BLaER1 treated with 17β-estradiol and CSF1 and Interleukin-3, amounts not matched to agents 10 nM and 100 nM (cell line): ENCODE measurements around the gene BARHL1.

Source experiments
- H3K27ac ChIP-seq, 11 experiments: shearing (Covaris generic); formaldehyde crosslinking; 2 replicates each; pipeline ENCODE4 v1.8.1; 2022
- H3K27me3 ChIP-seq, 11 experiments: shearing (Covaris generic); formaldehyde crosslinking; 2 replicates each; pipeline ENCODE4 v1.8.1; 2022
- H3K36me3 ChIP-seq, 11 experiments: shearing (Covaris generic); formaldehyde crosslinking; 2 replicates each; pipeline ENCODE4 v1.8.1; 2022
- H3K4me1 ChIP-seq, 10 experiments: shearing (Covaris generic); formaldehyde crosslinking; 2 replicates each; pipeline ENCODE4 v1.8.1; 2022
- H3K4me2 ChIP-seq, 11 experiments: shearing (Covaris generic); formaldehyde crosslinking; 2 replicates each; pipeline ENCODE4 v1.8.1; 2022
- H3K4me3 ChIP-seq, 10 experiments: shearing (Covaris generic); formaldehyde crosslinking; 2 replicates each; pipeline ENCODE4 v1.8.1; 2022
- H3K9ac ChIP-seq, 11 experiments: shearing (Covaris generic); formaldehyde crosslinking; 2 replicates each; pipeline ENCODE4 v1.8.1; 2022
- H3K9me3 ChIP-seq, 11 experiments: shearing (Covaris generic); formaldehyde crosslinking; replicated peaks in 1 of 11; 2 replicates each; pipeline ENCODE4 v1.8.1; 2022
- H4K20me1 ChIP-seq, 11 experiments: shearing (Covaris generic); formaldehyde crosslinking; 2 replicates each; pipeline ENCODE4 v1.8.1; 2022
- Cebpa-rat ChIP-seq, 11 experiments: shearing (Covaris generic); IDR thresholded peaks; 2 replicates each; pipeline ENCODE4 v1.8.1; 2022

Gene BARHL1

GRCh38 chr9:132582276-132582785 is at the start of gene BARHL1:
TSS of gene BARHL1 (plus strand) at chr9:132582606. CDS start at chr9:132582798, 192 bp downstream.
- Histone ChIP-seq H3K4me1 (peaks cover 5 to 15% (median 8%) of the 10 kb centered on the region in 10 experiments; a peak in 15 of 20 replicates), H3K4me2 (peak within 1 kb of the TSS; percentile 76 to 94 (median 83)), H3K9me3 (peaks cover 0 to 13% (median 0%) of the 10 kb centered on the region in 11 experiments; a peak in 3 of 22 replicates), H3K27me3 (peaks cover 100% of the 10 kb centered on the region in 11 experiments), H3K27ac (no peak within 1 kb of the TSS), H3K4me3 (peak within 1 kb of the TSS; percentile 43 to 66 (median 52)), H3K36me3 (no peaks in the 10 kb centered on the region), H3K9ac (no peak within 1 kb of the TSS), H4K20me1 (peaks cover 0 to 97% (median 89%) of the 10 kb centered on the region in 11 experiments; a peak in 19 of 22 replicates)
- TF ChIP-seq Cebpa-rat (IDR thresholded peaks at IDR 0.05), result no peak

GRCh38 chr9:132534832-132535231 is 47.6 kb upstream of the BARHL1 start:
- no peak overlapping the region for H3K27ac ChIP-seq
- no peak for TF ChIP-seq Cebpa-rat (IDR thresholded peaks at IDR 0.05)
- peaks cover 16 to 35% (median 26%) of the 10 kb centered on the region in 11 experiments for H3K9me3 ChIP-seq
- no peak overlapping the region for H3K4me3 ChIP-seq
- H3K27me3 ChIP-seq, result no peaks in the 10 kb centered on the region
- H3K36me3 ChIP-seq, result 0 out of 22 replicates have a peak, but pooled peaks cover 0 to 4% (median 0%) of the 10 kb centered on the region in 11 experiments
- peaks cover 0 to 9% (median 3%) of the 10 kb centered on the region in 10 experiments; a peak in 8 of 20 replicates for H3K4me1 ChIP-seq
- no peaks in the 10 kb centered on the region for H4K20me1 ChIP-seq
- no peak overlapping the region for H3K4me2 ChIP-seq
- no peak overlapping the region for H3K9ac ChIP-seq

- no peaks in the 10 kb centered on the region for H3K27me3 ChIP-seq
Observed at GRCh38 chr9:132536124-132536523, 46.3 kb upstream of the BARHL1 start.

GRCh38 chr9:132537352-132537751 is 45.1 kb upstream of the BARHL1 start:
- Histone ChIP-seq H4K20me1 (no peaks in the 10 kb centered on the region), H3K9ac (no peak overlapping the region), H3K27ac (no peak overlapping the region), H3K4me1 (peaks cover 0 to 9% (median 3%) of the 10 kb centered on the region in 10 experiments; a peak in 8 of 20 replicates), H3K9me3 (peaks cover 16 to 35% (median 26%) of the 10 kb centered on the region in 11 experiments), H3K36me3 (0 out of 22 replicates have a peak, but pooled peaks cover 0 to 4% (median 0%) of the 10 kb centered on the region in 11 experiments), H3K27me3 (no peaks in the 10 kb centered on the region), H3K4me2 (no peak overlapping the region), H3K4me3 (no peak overlapping the region)
- no peak for TF ChIP-seq Cebpa-rat (IDR thresholded peaks at IDR 0.05)

More at GRCh38 chr9:132536124-132536523, 46.3 kb upstream of the BARHL1 start:
- Histone ChIP-seq H3K36me3 (0 out of 22 replicates have a peak, but pooled peaks cover 0 to 4% (median 0%) of the 10 kb centered on the region in 11 experiments), H3K9me3 (peaks cover 16 to 35% (median 26%) of the 10 kb centered on the region in 11 experiments), H3K4me1 (peaks cover 0 to 9% (median 3%) of the 10 kb centered on the region in 10 experiments; a peak in 8 of 20 replicates), H3K9ac (no peak overlapping the region), H3K4me2 (peak overlapping the region in 4 of 11 experiments; percentile 25 to 33 (median 32); a peak in 5 of 22 replicates), H4K20me1 (no peaks in the 10 kb centered on the region), H3K27ac (no peak overlapping the region), H3K4me3 (no peak overlapping the region)
- TF ChIP-seq Cebpa-rat (IDR thresholded peaks at IDR 0.05), result no peak

- Histone ChIP-seq H3K27ac (no peak overlapping the region), H3K4me2 (no peak overlapping the region), H3K36me3 (0 out of 22 replicates have a peak, but pooled peaks cover 0 to 4% (median 0%) of the 10 kb centered on the region in 11 experiments), H3K4me1 (peaks cover 0 to 9% (median 3%) of the 10 kb centered on the region in 10 experiments; a peak in 8 of 20 replicates), H3K27me3 (no peaks in the 10 kb centered on the region), H3K4me3 (no peak overlapping the region), H3K9ac (no peak overlapping the region), H3K9me3 (peaks cover 16 to 34% (median 26%) of the 10 kb centered on the region in 11 experiments), H4K20me1 (0 out of 22 replicates have a peak, but pooled peaks cover 0 to 2% (median 0%) of the 10 kb centered on the region in 11 experiments)
- TF ChIP-seq Cebpa-rat (IDR thresholded peaks at IDR 0.05), result no peak
Observed at GRCh38 chr9:132538071-132538470, 44.3 kb upstream of the BARHL1 start.

GRCh38 chr9:132539096-132539495 is 43.3 kb upstream of the BARHL1 start:
- Histone ChIP-seq H3K4me1 (peaks cover 0 to 9% (median 3%) of the 10 kb centered on the region in 10 experiments; a peak in 8 of 20 replicates), H3K27me3 (no peaks in the 10 kb centered on the region), H3K9me3 (peaks cover 14 to 26% (median 17%) of the 10 kb centered on the region in 11 experiments), H3K9ac (no peak overlapping the region), H4K20me1 (peaks cover 0 to 6% (median 0%) of the 10 kb centered on the region in 11 experiments; a peak in 1 of 22 replicates), H3K4me2 (no peak overlapping the region), H3K27ac (no peak overlapping the region), H3K36me3 (0 out of 22 replicates have a peak, but pooled peaks cover 0 to 4% (median 0%) of the 10 kb centered on the region in 11 experiments), H3K4me3 (no peak overlapping the region)
- no peak for TF ChIP-seq Cebpa-rat (IDR thresholded peaks at IDR 0.05)

- H3K27ac ChIP-seq, result no peak overlapping the region
- H4K20me1 ChIP-seq, result peaks cover 0 to 6% (median 0%) of the 10 kb centered on the region in 11 experiments; a peak in 1 of 22 replicates
- no peaks in the 10 kb centered on the region for H3K27me3 ChIP-seq
- peaks cover 0 to 11% (median 2%) of the 10 kb centered on the region in 11 experiments; a peak in 1 of 22 replicates for H3K9me3 ChIP-seq
- TF ChIP-seq Cebpa-rat (IDR thresholded peaks at IDR 0.05), result no peak
- no peak overlapping the region for H3K4me3 ChIP-seq
- H3K36me3 ChIP-seq, result no peaks in the 10 kb centered on the region
- H3K4me2 ChIP-seq, result no peak overlapping the region
- H3K4me1 ChIP-seq, result peaks cover 1 to 10% (median 7%) of the 10 kb centered on the region in 10 experiments; a peak in 19 of 20 replicates
- no peak overlapping the region for H3K9ac ChIP-seq
Observed at GRCh38 chr9:132541051-132541450, 41.4 kb upstream of the BARHL1 start.

GRCh38 chr9:132541870-132542830 is 40.3 kb upstream of the BARHL1 start:
- no peak overlapping the region for H3K27ac ChIP-seq
- H3K4me3 ChIP-seq, result no peak overlapping the region
- TF ChIP-seq Cebpa-rat (IDR thresholded peaks at IDR 0.05), result no peak
- no peaks in the 10 kb centered on the region for H3K36me3 ChIP-seq
- H3K4me1 ChIP-seq, result peaks cover 9 to 17% (median 15%) of the 10 kb centered on the region in 10 experiments; a peak in 19 of 20 replicates
- H3K9me3 ChIP-seq, result 0 out of 22 replicates have a peak, but pooled peaks cover 0 to under 1% (median 0%) of the 10 kb centered on the region in 11 experiments
- no peaks in the 10 kb centered on the region for H3K27me3 ChIP-seq
- H3K4me2 ChIP-seq, result no peak overlapping the region
- H4K20me1 ChIP-seq, result peaks cover 0 to 6% (median 0%) of the 10 kb centered on the region in 11 experiments; a peak in 1 of 22 replicates
- no peak overlapping the region for H3K9ac ChIP-seq
